Uterine smooth muscle cell (primary cell): ENCODE results near the gene ARMH1. TPM values are rescaled to one million over a fixed set of nuclear protein-coding genes. Genes with fewer than 3 reads are reported as not detected.

ENCODE experiments used
- total RNA-seq: library from RNA; depleted of rRNA; stranded (reverse); fragments of >200 nt; gene quantifications from 2 replicates; pipeline ENCODE4 v1.2.3, GENCODE V29; 2014

Gene ARMH1
- total RNA-seq, result 0.11 and 0.87 TPM in 2 replicates

DNA sequence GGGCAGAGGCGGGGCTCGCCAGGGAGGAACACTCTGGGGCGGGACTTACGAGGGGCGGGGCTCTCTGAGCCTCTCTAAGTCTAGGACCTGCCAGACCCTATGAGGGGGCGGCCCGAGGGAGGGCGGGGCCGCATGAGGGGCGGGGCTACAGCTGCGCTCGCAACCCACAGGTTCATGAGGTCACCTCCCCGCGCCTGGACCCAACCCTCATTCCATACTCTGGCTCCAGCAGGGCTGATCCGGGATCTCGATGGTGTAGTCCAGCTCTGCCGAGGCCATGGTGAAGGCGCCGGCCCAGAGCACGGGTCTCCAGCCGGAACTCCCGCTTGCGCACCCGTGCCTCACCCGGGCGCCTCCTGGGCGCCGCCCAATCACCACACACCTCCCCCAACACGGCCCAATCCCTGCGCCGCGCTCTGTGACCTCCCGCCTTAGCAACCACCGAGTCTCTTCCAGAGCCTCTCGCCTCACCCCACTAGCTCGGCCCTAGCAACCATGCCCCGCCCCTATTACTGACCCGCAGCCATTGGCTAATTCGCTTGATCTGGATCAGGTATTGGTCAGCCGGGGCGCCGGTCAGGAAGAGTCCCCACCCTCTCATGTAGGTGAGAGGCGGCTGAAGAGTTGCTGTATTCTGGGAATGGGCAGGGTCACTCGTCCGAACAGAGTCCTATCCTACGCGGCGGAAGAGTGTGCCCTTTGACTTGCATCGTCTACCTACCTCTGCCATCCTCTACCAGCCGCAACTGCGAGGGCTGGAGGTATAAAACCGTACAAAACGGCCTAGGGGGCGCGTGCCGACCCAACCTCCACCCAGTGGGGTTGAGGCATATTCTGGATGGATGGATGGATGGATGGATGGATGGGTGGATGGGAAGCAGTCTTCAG, at the start of gene ARMH1, which contains the start of gene TMEM53:
Gene ARMH1, plus strand, starts transcription at position 602 of the 888 bp plus-strand sequence. CDS start 14,984 bp downstream, outside the sequence.
Gene TMEM53, minus strand, starts transcription at position 369 of the 888 bp plus-strand sequence. Its CDS starts 90 bp downstream, at position 279.

DNA sequence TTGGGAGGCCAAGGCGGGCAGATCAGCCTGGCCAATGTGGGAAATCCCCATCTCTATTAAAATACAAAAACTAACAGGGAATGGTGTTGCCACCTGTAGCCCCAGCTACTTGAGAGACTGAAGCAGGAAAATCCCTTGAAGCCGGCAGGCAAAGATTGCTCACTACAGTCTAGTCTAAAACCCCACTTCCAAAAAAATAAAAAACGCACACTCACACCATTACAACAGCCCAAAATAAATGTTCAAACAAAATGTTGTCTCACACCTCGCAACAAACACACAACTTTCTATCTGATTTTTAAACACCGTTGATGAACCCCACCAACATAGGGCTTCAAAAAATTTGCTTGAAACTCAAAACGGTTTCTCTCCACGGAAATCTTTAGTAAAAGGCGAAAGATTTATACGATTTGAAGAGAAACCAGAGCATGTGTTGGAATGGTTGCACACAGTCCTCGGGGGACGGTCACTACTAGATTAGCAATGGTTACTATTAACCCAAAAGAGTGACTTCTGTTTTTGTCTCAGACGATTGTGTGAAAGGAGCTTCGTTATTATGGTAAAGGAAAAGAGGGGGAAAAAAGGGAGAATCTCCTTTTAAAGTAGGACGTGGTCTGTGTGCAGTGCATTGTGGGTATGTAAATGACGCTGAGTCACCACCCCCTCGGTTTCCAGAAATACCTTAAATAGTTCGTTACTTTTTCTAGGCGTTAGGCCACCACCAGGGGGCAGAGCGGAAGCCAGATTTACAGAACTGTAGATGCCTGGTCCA, 56.4 kb downstream of the ARMH1 start, which contains the start of gene RNU5D-1:
Gene RNU5D-1, minus strand, starts transcription at position 430 of the 772 bp plus-strand sequence.

GRCh38 chr1:44739307-44740178, 65.0 kb downstream of the ARMH1 start, which contains the start of gene KIF2C:
Gene KIF2C, plus strand, starts transcription at chr1:44739837. Its CDS starts 96 bp downstream, at chr1:44739933.

Other genes starting within 250 kb of the ARMH1 start
- gene TMEM53, start 233 bp upstream of the ARMH1 start, total RNA-seq, result 9.1 and 9.3 TPM in 2 replicates
- not detected in 2 replicates for gene RNU5D-1, start 56.5 kb downstream of the ARMH1 start, total RNA-seq
- 21.6 and 87.8 TPM in 2 replicates for gene KIF2C, start 65.1 kb downstream of the ARMH1 start, total RNA-seq
- 1,812 and 2,006 TPM in 2 replicates for gene RPS8, start 100.8 kb downstream of the ARMH1 start, total RNA-seq
- gene BEST4, start 113.5 kb downstream of the ARMH1 start, total RNA-seq, result 0.11 TPM in 1 of 2 replicates, not detected in the other
- gene PLK3, start 125.7 kb downstream of the ARMH1 start, total RNA-seq, result 39.4 and 43.7 TPM in 2 replicates
- gene DYNLT4, start 132.6 kb downstream of the ARMH1 start, total RNA-seq, result not detected in 2 replicates
- 5.4 and 12.0 TPM in 2 replicates for gene BTBD19, start 133.8 kb downstream of the ARMH1 start, total RNA-seq
- 0.12 and 0.22 TPM in 2 replicates for gene PTCH2, start 168.5 kb downstream of the ARMH1 start, total RNA-seq